Endodermal cell (in vitro differentiated cells): ENCODE measurements around the gene ZBTB8A. TPM values are rescaled to one million over a fixed set of nuclear protein-coding genes. Genes with fewer than 3 reads are reported as not detected.

Experiments
- DNase-seq: peaks from one replicate; pipeline ENCODE4 v3.0.0-alpha.2; 2017
- H3K27ac ChIP-seq: 2 replicates; pipeline ENCODE4 v1.5.1; 2013; ENCODE audit warnings: mild to moderate bottlenecking, low read depth, low read length, moderate library complexity
- H3K27me3 ChIP-seq: 2 replicates; pipeline ENCODE4 v1.6.1; 2013; ENCODE audit warnings: mild to moderate bottlenecking, low read length, moderate library complexity; ENCODE audit not compliant: insufficient read depth, control insufficient read depth, poor library complexity, severe bottlenecking
- H3K36me3 ChIP-seq: 2 replicates; pipeline ENCODE4 v1.7.0; 2013; ENCODE audit warnings: mild to moderate bottlenecking, low read length, moderate library complexity; ENCODE audit not compliant: control insufficient read depth, insufficient read depth
- H3K4me1 ChIP-seq: one replicate; pipeline ENCODE4 v1.7.0; 2013; ENCODE audit warnings: low read length; ENCODE audit not compliant: control insufficient read depth, insufficient read depth
- H3K4me3 ChIP-seq: 2 replicates; pipeline ENCODE4 v1.5.1; 2013; ENCODE audit warnings: mild to moderate bottlenecking, low read length, moderate library complexity
- H3K9ac ChIP-seq: 2 replicates; pipeline ENCODE4 v1.6.1; 2013; ENCODE audit warnings: mild to moderate bottlenecking, low read length, moderate library complexity; ENCODE audit not compliant: poor library complexity, severe bottlenecking; ENCODE audit errors: extremely low read depth
- H3K9me3 ChIP-seq: 2 replicates; pipeline ENCODE4 v1.6.1; 2013; ENCODE audit warnings: mild to moderate bottlenecking, low read length, moderate library complexity; ENCODE audit not compliant: control insufficient read depth
- H3K27ac Mint-ChIP-seq: 2 replicates; pipeline ENCODE4 v1.8.0; 2020; ENCODE audit warnings: mixed read lengths
- H3K27me3 Mint-ChIP-seq: 2 replicates; pipeline ENCODE4 v1.8.0; 2021; ENCODE audit warnings: mild to moderate bottlenecking, mixed read lengths; ENCODE audit not compliant: insufficient read depth
- H3K36me3 Mint-ChIP-seq: 2 replicates; pipeline ENCODE4 v1.8.0; 2020; ENCODE audit warnings: low read depth, mixed read lengths
- H3K4me1 Mint-ChIP-seq: 2 replicates; pipeline ENCODE4 v1.8.0; 2020; ENCODE audit warnings: mixed read lengths
- H3K4me3 Mint-ChIP-seq: 2 replicates; pipeline ENCODE4 v1.8.0; 2020; ENCODE audit warnings: mild to moderate bottlenecking, moderate library complexity, mixed read lengths
- H3K9me3 Mint-ChIP-seq: 2 replicates; pipeline ENCODE4 v1.8.0; 2020; ENCODE audit warnings: mild to moderate bottlenecking, mixed read lengths
- WGBS, 2 experiments: methylation state at CpG; one replicate each; pipeline versions ENCODE4 v1.1.5 to v1.1.7; 2013; ENCODE audit warnings: missing lambda C conversion rate in 2 of 2, mixed read lengths in 1 of 2; ENCODE audit not compliant: insufficient coverage in 1 of 2, insufficient read length in 1 of 2; 5-methylcytosine and 5-hydroxymethylcytosine counted together
- total RNA-seq, 2 donors: library from RNA; stranded (reverse); fragmentation: NEBNext Ultra II Directional in 1 of 2; extraction: Animal tissue kit (Norgen Biotek cat#: 25700) in 1 of 2; gene quantifications; 2 replicates in 1 of 2; 3 replicates in 1 of 2; pipeline ENCODE4 v1.2.1, GENCODE V29; 2021
- TF ChIP-seq, protein P1 (sequence below): fragments of 200-600 bp; sonication (generic); conservative IDR thresholded peaks from 2 replicates; pipeline ENCODE4 v1.5.0; 2021; ENCODE audit warnings: antibody characterized with exemption, mild to moderate bottlenecking

Gene ZBTB8A
- total RNA-seq, 2 donors from 2014 or later: 22.6 to 25.3 TPM

DNA sequence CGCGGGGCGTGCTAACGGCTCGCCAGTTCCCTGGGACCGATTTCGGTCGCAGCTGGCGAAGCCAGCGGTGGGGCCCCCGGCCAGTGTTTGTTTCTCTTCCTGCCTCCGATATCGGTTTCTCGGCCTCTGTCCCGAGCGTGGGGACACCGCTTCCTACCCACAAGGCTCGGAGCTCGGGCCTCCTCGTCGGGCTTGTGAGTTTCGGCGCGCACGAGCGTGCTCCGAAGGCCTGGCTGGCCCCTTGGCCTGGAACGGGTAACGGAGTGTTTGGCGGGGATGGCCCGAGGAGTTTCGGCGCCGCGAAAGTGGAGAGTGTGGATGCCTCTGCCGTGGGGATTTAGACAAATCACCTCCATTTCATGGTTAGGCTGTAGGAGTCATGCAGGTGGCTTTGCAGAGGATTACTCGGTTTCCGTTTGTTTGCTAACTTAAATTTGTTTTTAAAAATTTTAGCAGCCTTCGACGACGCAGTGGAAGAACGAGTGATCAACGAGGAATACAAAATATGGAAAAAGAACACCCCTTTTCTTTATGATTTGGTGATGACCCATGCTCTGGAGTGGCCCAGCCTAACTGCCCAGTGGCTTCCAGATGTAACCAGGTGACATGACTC lies 112.3 kb downstream of the ZBTB8A start:
- H3K36me3 Mint-ChIP-seq: peaks cover 70% of the 10 kb centered on the region
- peak overlapping the region; percentile 96 for H3K27ac ChIP-seq
- no peaks in the 10 kb centered on the region for H3K27me3 Mint-ChIP-seq
- peak overlapping the region; percentile 88 for H3K4me3 ChIP-seq
- no peak for DNase-seq
- TF ChIP-seq, protein P1, sequence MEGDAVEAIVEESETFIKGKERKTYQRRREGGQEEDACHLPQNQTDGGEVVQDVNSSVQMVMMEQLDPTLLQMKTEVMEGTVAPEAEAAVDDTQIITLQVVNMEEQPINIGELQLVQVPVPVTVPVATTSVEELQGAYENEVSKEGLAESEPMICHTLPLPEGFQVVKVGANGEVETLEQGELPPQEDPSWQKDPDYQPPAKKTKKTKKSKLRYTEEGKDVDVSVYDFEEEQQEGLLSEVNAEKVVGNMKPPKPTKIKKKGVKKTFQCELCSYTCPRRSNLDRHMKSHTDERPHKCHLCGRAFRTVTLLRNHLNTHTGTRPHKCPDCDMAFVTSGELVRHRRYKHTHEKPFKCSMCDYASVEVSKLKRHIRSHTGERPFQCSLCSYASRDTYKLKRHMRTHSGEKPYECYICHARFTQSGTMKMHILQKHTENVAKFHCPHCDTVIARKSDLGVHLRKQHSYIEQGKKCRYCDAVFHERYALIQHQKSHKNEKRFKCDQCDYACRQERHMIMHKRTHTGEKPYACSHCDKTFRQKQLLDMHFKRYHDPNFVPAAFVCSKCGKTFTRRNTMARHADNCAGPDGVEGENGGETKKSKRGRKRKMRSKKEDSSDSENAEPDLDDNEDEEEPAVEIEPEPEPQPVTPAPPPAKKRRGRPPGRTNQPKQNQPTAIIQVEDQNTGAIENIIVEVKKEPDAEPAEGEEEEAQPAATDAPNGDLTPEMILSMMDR: no peak
- H3K27me3 ChIP-seq: no peaks in the 10 kb centered on the region
- peaks cover 7% of the 10 kb centered on the region for H3K9me3 Mint-ChIP-seq
- peak overlapping the region; percentile 95 for H3K4me3 Mint-ChIP-seq
- H3K4me1 Mint-ChIP-seq: peaks cover 18% of the 10 kb centered on the region
- H3K4me1 ChIP-seq: no peaks in the 10 kb centered on the region
- WGBS, 2 experiments: 1% methylated on average over 34 to 43 of the region's 43 CpGs
- H3K36me3 ChIP-seq: peaks cover 61% of the 10 kb centered on the region
- H3K9me3 ChIP-seq: peaks cover 12% of the 10 kb centered on the region
- H3K9ac ChIP-seq: peak overlapping the region; percentile 97
- peak overlapping the region; percentile 100 for H3K27ac Mint-ChIP-seq

DNA sequence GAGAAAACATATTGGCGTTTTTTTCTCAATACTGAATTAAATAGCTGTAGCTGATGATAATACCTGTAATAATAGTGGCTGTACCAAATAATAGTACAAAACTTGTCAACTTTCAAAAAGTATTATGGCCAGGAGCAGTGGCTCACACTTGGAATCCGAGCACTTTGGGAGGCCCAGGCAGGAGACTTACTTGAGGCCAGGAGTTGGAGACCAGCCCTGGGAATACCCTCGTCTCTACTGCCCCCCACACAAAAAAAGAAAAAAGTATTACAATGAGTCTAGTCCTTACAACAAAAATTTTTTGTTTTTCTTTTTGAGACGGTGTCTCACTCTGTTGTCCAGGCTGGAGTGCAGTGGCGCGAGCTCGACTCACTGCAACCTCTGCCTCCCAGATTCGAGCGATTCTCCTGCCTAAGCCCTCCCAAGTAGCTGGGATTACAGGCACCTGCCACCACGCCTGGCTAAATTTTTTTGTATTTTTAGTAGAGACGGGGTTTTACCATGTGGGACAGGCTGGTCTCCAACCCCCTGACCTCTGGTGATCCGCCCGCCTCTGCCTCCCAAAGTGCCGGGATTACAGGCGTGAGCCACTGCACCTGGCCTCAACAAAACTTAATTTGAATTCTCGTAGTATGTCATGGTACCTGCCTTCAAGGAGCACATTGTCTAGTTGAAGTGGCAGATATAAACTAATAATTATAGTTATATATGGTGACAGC lies 113.2 kb downstream of the ZBTB8A start:
- peak overlapping the region; percentile 88 for H3K4me3 ChIP-seq
- no peak overlapping the region for H3K27ac ChIP-seq
- H3K27ac Mint-ChIP-seq: peak overlapping the region; percentile 100
- H3K4me1 Mint-ChIP-seq: peaks cover 18% of the 10 kb centered on the region
- H3K9ac ChIP-seq: peak overlapping the region; percentile 97
- peaks cover 7% of the 10 kb centered on the region for H3K9me3 Mint-ChIP-seq
- H3K36me3 ChIP-seq: peaks cover 65% of the 10 kb centered on the region
- H3K4me3 Mint-ChIP-seq: peak overlapping the region; percentile 95
- H3K27me3 Mint-ChIP-seq: no peaks in the 10 kb centered on the region
- 91 to 95% methylated on average over 12 to 15 of the region's 16 CpGs for WGBS, 2 experiments
- peaks cover 74% of the 10 kb centered on the region for H3K36me3 Mint-ChIP-seq
- no peaks in the 10 kb centered on the region for H3K27me3 ChIP-seq
- H3K4me1 ChIP-seq: no peaks in the 10 kb centered on the region
- DNase-seq: no peak
- TF ChIP-seq, protein P1: no peak
- peaks cover 9% of the 10 kb centered on the region for H3K9me3 ChIP-seq

Other genes with a start within 250 kb of the ZBTB8A start
- gene HDAC1, start 247.3 kb upstream of the ZBTB8A start, total RNA-seq: 100 to 1,000 TPM; 150 to 160 TPM
- gene MARCKSL1, start 203.2 kb upstream of the ZBTB8A start, total RNA-seq: 100 to 1,000 TPM; 484 to 543 TPM
- 1 to 10 TPM; 6.8 to 8.4 TPM for gene FAM229A, start 176.9 kb upstream of the ZBTB8A start, total RNA-seq
- gene TSSK3, start 176.9 kb upstream of the ZBTB8A start, total RNA-seq: 1 to 10 TPM; 3.4 to 6.4 TPM
- gene BSDC1, start 145.0 kb upstream of the ZBTB8A start, total RNA-seq: 10 to 100 TPM; 61.7 to 68.3 TPM
- gene ZBTB8B, start 74.4 kb upstream of the ZBTB8A start, total RNA-seq: 1 to 10 TPM; 2.7 to 5.0 TPM
- gene ZBTB8OS, start 111.1 kb downstream of the ZBTB8A start, total RNA-seq: 10 to 100 TPM; 85.1 to 99.4 TPM
- gene RBBP4, start 111.8 kb downstream of the ZBTB8A start, total RNA-seq: 100 to 1,000 TPM; 521 to 678 TPM
- gene SYNC, start 163.3 kb downstream of the ZBTB8A start, total RNA-seq: under 1 TPM in 1 of 2 donors, not detected in 1; 0.18 TPM